Thyroid gland (tissue), 4 donors: Measurements from ENCODE around the gene SH2D4B. TPM values are rescaled to one million over a fixed set of nuclear protein-coding genes. Genes with fewer than 3 reads are reported as not detected.

Source experiments
- DNase-seq, 2 donors: peaks; one replicate each; pipeline ENCODE4 v3.0.0-alpha.2; 2019
- H3K27ac ChIP-seq, 3 donors: fragments of 200-600 bp; sonication (generic); 1 replicate in 2 of 3; 2 replicates in 1 of 3; pipeline ENCODE4 v1.5.1; 2016 to 2019; ENCODE audit warnings: mild to moderate bottlenecking in 1 of 3, moderate library complexity in 1 of 3
- H3K27me3 ChIP-seq: fragments of 200-600 bp; sonication (generic); one replicate; pipeline ENCODE4 v1.5.1; 2019
- H3K36me3 ChIP-seq, 2 donors: fragments of 200-600 bp; sonication (generic); one replicate each; pipeline ENCODE4 v1.5.1; 2016 to 2019
- H3K4me1 ChIP-seq, 2 donors: fragments of 200-600 bp; sonication (generic); one replicate each; pipeline ENCODE4 v1.5.1; 2017 to 2019
- H3K4me3 ChIP-seq, 3 donors: fragments of 200-600 bp; sonication (generic); replicated peaks in 1 of 3; 1 replicate in 2 of 3; 2 replicates in 1 of 3; pipeline ENCODE4 v1.5.1; 2016; ENCODE audit warnings: mild to moderate bottlenecking in 1 of 3
- H3K9me3 ChIP-seq: fragments of 200-600 bp; sonication (generic); one replicate; pipeline ENCODE4 v1.5.1; 2017
- POLR2A ChIP-seq, 2 donors: fragments of 450-650 bp; IDR thresholded peaks; one replicate each; pipeline ENCODE4 v1.6.1; 2017; ENCODE audit warnings: antibody characterized with exemption in 2 of 2, mild to moderate bottlenecking in 2 of 2, moderate library complexity in 1 of 2
- WGBS, 2 donors: methylation state at CpG; one replicate each; pipeline ENCODE4 v1.1.5; 2017; 5-methylcytosine and 5-hydroxymethylcytosine counted together
- intact Hi-C: fragments of 100-400 bp; cut with DNase I; formaldehyde crosslinking; loops from one replicate; pipeline ENCODE4 v1.15.1; 2023
- total RNA-seq, 4 donors: library from RNA; depleted of rRNA; stranded (reverse); fragments of >200 nt; gene quantifications; one replicate each; pipeline ENCODE4 v1.2.3, GENCODE V29; 2016
- TF ChIP-seq, protein P1 (sequence below), 6 experiments: fragments of 200-600 bp in 3 of 6; fragments of 450-650 bp in 3 of 6; sonication (generic) in 3 of 6; IDR thresholded peaks; one replicate each; pipeline ENCODE4 v1.5.1; 2016 to 2019; ENCODE audit warnings: antibody characterized with exemption in 6 of 6, mild to moderate bottlenecking in 2 of 6, inconsistent platforms in 1 of 6, moderate library complexity in 1 of 6

SH2D4B gene
- total RNA-seq, 4 donors from 2014 or later = 1.1 to 1.6 TPM; not detected in 2

DNA sequence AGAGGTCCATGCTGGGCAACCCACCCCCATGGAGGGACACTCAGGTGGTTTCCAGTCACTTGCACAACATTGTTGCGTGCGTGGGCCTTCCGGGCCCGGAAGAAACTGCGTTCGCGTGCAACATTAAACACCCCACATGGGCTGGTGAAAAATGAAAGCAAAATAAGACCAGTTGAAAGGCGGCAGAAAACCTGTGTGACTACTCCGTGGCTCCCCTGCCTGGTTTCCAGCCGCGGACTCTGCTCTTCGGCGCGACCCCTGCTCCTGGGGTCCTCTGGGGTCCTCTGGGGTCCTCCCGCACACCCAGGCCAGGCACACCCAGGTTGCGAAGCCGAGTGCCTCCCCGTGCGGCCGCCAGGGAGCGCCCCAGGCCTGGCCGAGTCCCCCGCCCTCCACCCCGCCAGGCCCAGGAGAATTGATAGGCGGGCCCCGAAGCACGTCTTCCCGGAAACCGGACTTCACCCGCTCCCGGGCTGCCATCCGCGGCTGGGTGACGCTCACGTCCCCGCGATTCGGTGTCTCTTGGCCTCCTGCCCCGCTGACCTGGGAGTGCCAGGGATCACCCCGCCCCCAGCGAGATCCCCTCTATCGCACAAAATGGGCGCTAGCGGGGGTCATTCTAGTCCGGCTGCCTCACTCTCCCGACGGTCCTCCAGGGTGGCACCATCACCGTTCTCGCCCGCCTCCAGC is 1.9 kb upstream of the SH2D4B start:
- 33 to 41% methylated on average over 28 to 37 of the region's 50 CpGs for WGBS, 2 donors

DNA sequence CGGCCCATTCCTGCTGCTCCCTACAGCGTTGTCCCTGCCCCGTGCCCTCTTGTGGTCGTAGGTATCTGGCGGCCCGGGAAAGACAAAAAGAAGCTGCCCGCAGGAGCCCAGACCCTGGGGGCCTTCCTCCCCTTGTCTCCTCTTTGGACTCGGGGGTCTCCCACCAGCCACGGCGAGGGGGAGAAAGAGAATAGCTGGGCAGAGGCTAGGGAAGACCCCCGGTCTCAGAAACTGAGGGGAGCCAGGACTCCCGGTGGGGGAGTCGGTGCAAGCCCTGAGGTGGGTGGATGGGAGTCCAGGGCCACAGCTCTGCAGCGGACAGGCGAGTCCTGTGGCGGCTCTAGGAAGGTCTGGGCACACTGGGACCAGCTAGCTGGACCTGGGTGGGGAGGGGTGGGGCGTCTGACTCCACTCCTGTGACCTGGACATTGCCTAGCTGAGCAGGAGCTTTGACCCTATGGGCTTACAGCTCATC is 1.3 kb upstream of the SH2D4B start:
- peak overlapping the region in 2 of 3 donors; percentile 15 to 29 for H3K4me3 ChIP-seq
- H3K9me3 ChIP-seq = no peaks in the 10 kb centered on the region
- no peaks in the 10 kb centered on the region for H3K36me3 ChIP-seq
- no peak for TF ChIP-seq POLR2A (IDR thresholded peaks at IDR 0.05)
- peaks cover 4 to 8% of the 10 kb centered on the region in 2 donors for H3K4me1 ChIP-seq
- no peak for DNase-seq
- intact Hi-C loops = no loop called here
- no peaks in the 10 kb centered on the region for H3K27me3 ChIP-seq
- 64 to 69% methylated on average over 10 to 14 of the region's 17 CpGs for WGBS, 2 donors
- H3K27ac ChIP-seq = peak overlapping the region; percentile 53 to 69 (median 67)

More for the DNA sequence above, 1.9 kb upstream of the SH2D4B start:
- Histone ChIP-seq H3K27me3 (no peaks in the 10 kb centered on the region), H3K27ac (peak overlapping the region; percentile 53 to 69 (median 67)), H3K4me3 (peak overlapping the region in 2 of 3 donors; percentile 15 to 29), H3K36me3 (no peaks in the 10 kb centered on the region), H3K4me1 (peaks cover 4 to 8% of the 10 kb centered on the region in 2 donors), H3K9me3 (no peaks in the 10 kb centered on the region)
- DNase-seq = peak; percentile 79 to 87
- intact Hi-C loops = no loop called here
- TF ChIP-seq POLR2A (IDR thresholded peaks at IDR 0.05) = peak in 1 of 2 donors; percentile 66
- TF ChIP-seq, protein P1, sequence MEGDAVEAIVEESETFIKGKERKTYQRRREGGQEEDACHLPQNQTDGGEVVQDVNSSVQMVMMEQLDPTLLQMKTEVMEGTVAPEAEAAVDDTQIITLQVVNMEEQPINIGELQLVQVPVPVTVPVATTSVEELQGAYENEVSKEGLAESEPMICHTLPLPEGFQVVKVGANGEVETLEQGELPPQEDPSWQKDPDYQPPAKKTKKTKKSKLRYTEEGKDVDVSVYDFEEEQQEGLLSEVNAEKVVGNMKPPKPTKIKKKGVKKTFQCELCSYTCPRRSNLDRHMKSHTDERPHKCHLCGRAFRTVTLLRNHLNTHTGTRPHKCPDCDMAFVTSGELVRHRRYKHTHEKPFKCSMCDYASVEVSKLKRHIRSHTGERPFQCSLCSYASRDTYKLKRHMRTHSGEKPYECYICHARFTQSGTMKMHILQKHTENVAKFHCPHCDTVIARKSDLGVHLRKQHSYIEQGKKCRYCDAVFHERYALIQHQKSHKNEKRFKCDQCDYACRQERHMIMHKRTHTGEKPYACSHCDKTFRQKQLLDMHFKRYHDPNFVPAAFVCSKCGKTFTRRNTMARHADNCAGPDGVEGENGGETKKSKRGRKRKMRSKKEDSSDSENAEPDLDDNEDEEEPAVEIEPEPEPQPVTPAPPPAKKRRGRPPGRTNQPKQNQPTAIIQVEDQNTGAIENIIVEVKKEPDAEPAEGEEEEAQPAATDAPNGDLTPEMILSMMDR (IDR thresholded peaks at IDR 0.05) = peak in 5 of 6 experiments; percentile 45 to 86 (median 71)

DNA sequence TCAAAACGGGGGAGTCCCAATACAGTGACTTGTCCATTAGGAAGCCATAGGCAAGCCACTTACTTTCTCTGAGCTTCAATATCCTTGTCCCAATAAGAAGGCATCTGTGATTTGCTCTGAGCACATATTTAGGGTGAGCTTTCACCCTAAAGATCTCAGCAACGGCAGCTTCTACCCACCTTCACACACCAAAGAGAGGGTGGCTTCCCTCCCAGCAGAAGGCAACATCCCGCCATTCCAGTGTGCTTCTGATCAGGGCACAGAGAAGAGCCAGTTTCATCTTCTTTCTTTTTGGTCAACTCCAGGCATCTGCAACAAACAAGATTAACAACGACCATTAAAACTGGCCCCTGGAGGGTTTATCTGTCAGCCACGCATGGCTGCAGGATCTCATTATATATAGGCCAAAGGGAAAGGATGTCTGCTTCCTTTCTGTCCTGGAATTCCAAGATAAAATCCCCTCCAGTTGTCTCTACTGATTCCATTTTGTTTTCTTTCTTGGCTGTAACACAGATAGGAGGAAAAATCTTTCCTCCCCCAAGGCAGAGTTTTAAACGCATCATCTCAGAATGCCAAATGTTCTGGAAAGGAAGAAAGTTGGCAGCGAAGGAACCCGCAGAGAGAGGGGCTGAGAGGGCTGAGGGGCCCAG is 491 bp upstream of the SH2D4B start:
- no peak for DNase-seq
- intact Hi-C loops = no loop called here
- no peaks in the 10 kb centered on the region for H3K27me3 ChIP-seq
- H3K4me1 ChIP-seq = peaks cover 4 to 8% of the 10 kb centered on the region in 2 donors
- 73 to 75% methylated on average over 8 of the region's 8 CpGs for WGBS, 2 donors
- no peak overlapping the region for H3K4me3 ChIP-seq
- no peak overlapping the region for H3K27ac ChIP-seq
- TF ChIP-seq, protein P1 (IDR thresholded peaks at IDR 0.05) = no peak
- TF ChIP-seq POLR2A (IDR thresholded peaks at IDR 0.05) = no peak
- no peaks in the 10 kb centered on the region for H3K36me3 ChIP-seq
- H3K9me3 ChIP-seq = no peaks in the 10 kb centered on the region

DNA sequence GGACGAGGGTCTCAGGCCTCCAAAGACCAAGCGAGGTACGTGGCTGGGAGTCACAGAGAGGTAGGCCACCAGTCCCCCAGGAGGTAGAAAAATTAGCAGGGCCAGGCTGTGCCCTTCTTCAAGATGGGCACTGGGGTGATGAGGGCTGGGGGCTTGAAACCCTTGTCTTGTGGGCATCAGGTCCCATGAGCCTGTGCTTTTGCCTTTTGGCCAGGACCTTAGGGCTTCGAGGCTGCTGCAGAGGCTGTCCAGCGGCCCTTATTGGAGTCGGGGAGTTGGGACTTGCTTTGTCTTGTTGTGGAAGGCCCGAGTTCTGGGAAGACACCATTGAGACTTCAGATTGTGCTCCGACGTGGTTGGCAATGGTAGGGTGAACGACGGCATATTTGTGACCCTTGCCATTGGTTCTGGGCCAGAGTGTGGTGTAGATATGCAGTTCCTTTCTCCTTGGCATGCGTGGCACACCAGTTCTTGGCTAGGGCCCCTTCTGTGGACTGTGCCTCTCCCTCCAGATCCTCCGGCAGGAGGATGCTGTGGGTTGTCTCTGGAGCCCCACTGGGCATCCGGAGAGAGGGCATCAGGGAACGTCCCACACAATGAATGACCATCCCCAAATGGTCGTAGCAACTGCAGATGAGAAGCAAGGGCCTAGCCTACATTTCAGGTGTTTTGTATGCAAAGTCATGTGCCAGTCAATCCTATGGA is 931 bp downstream of the SH2D4B start:
- TF ChIP-seq, protein P1 (IDR thresholded peaks at IDR 0.05) = no peak
- no peak for TF ChIP-seq POLR2A (IDR thresholded peaks at IDR 0.05)
- WGBS, 2 donors = 86 to 94% methylated on average over 9 to 16 of the region's 16 CpGs

DNA sequence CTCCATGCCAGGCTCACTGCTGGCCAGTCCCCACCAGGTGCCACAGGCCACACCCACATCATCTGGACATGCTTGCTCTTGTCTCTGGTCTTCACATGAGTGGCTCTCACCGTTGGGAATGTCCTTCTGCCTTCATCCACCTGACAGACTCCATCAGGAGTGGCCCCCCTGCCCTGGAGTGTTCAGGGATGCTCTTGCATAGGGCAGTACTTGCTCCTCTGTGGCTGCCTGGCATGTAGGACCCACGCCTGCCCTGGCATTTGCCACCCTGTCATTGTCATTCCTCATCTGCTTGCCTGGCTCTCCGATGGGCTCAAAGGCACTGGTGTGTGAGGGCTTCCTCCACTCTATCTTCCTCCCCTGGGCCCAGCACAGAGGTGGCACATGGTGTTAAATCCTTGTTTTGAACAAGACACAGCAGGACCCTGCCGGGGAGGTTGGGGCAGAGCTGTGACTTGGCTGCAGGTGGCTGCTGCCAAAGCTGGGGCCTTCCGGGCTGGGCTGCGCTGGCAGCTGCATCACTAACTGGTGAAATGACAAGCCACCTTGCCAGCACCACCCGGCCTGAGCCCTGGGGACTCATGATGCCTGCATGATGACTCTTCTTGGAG is 1.8 kb downstream of the SH2D4B start:
- TF ChIP-seq, protein P1 (IDR thresholded peaks at IDR 0.05) = no peak
- no peak for TF ChIP-seq POLR2A (IDR thresholded peaks at IDR 0.05)
- H3K4me3 ChIP-seq = no peak overlapping the region
- H3K27me3 ChIP-seq = no peaks in the 10 kb centered on the region
- intact Hi-C loops = no loop called here
- no peaks in the 10 kb centered on the region for H3K9me3 ChIP-seq
- DNase-seq = no peak
- H3K27ac ChIP-seq = peak overlapping the region in 1 of 3 donors; percentile 17
- 77 to 82% methylated on average over 7 of the region's 7 CpGs for WGBS, 2 donors
- H3K4me1 ChIP-seq = peaks cover 4 to 8% of the 10 kb centered on the region in 2 donors
- no peaks in the 10 kb centered on the region for H3K36me3 ChIP-seq

More for the DNA sequence above, 931 bp downstream of the SH2D4B start:
- Histone ChIP-seq H3K27me3 (no peaks in the 10 kb centered on the region), H3K9me3 (no peaks in the 10 kb centered on the region), H3K27ac (no peak overlapping the region), H3K4me1 (peaks cover 4 to 8% of the 10 kb centered on the region in 2 donors), H3K36me3 (no peaks in the 10 kb centered on the region), H3K4me3 (no peak overlapping the region)
- intact Hi-C loops = no loop called here
- DNase-seq = no peak
